C4-2B (cell line): ENCODE measurements around the gene CLIC1.
A peak's percentile ranks its signal among the peaks of the same experiment; 100 is the strongest.

Experiments
- H3K27ac ChIP-seq: fragments of 450-650 bp; 2 replicates; pipeline ENCODE4 v1.5.1; 2017
- ZFX ChIP-seq: fragments of 450-650 bp; IDR thresholded peaks from 2 replicates; pipeline ENCODE4 v1.6.1; 2017
- TF ChIP-seq, protein P1 (sequence below): fragments of 450-650 bp; conservative IDR thresholded peaks from 2 replicates; pipeline ENCODE4 v1.5.1; 2017; ENCODE audit warnings: mild to moderate bottlenecking

CLIC1 gene

DNA sequence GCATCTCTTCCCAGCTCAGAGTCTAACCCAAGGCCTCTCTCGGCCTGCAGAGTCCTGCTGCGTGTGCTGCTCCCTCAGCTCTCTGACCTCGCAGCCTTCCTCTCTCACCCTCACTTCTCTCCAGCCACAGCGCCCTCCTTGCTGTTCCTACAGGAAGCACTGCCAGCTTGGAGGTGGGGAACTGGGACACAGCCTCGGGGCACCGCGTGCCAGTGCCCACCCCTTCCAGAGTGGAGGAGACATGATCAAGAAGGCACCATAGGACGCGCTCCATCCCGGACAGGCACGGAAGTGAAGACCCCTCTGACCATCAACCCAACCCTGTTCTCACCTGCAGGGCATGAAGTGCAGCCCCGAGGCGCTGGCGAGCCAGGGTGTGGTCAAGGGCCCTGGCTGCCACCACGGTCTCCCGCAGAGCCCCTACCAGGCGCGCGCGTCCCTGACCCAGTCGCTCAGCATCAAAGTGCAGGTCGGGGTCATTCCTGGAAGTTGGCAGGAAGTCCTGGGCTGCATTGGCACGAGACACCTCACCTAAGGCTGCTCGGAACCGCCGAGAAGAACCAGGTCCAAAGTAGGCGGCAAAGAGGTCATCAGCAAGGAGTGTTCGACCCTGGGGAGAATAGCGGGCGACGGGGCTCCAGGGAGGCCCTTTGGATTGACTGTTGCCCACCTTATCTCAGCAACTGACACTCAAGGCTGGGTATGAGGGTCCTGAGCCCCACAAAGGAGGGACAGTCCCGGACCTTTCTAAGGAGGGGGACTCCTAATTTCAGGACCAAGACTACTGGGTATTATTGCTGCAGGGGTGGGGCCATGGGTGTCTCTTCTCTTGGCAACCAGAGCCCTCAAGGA, 39.5 kb upstream of the CLIC1 start:
- no peak overlapping the region for H3K27ac ChIP-seq
- TF ChIP-seq, protein P1, sequence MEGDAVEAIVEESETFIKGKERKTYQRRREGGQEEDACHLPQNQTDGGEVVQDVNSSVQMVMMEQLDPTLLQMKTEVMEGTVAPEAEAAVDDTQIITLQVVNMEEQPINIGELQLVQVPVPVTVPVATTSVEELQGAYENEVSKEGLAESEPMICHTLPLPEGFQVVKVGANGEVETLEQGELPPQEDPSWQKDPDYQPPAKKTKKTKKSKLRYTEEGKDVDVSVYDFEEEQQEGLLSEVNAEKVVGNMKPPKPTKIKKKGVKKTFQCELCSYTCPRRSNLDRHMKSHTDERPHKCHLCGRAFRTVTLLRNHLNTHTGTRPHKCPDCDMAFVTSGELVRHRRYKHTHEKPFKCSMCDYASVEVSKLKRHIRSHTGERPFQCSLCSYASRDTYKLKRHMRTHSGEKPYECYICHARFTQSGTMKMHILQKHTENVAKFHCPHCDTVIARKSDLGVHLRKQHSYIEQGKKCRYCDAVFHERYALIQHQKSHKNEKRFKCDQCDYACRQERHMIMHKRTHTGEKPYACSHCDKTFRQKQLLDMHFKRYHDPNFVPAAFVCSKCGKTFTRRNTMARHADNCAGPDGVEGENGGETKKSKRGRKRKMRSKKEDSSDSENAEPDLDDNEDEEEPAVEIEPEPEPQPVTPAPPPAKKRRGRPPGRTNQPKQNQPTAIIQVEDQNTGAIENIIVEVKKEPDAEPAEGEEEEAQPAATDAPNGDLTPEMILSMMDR = no peak
- TF ChIP-seq ZFX = no peak

DNA sequence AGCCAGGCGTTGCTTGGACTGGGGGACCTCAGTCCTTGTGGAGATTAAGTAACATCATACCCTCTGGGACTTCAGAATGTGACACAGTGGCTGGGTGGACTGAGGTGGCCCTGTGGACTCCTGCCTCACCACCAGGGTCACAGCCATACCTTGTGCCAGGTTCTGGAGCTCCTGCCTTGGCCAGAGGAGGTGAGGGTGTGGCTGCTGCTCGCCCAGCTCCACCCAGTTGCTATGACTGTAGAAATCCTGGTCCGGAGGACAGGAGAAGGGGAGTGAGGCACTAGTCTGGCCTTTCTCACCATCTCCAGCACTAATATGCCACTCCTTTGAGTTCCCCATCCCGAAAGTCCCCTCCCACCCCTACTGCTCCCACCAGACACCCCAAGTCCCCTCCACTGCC, 38.9 kb upstream of the CLIC1 start:
- TF ChIP-seq, protein P1 = no peak
- no peak for TF ChIP-seq ZFX
- H3K27ac ChIP-seq = no peak overlapping the region

- TF ChIP-seq, protein P1 = no peak
- no peak for TF ChIP-seq ZFX
- no peak overlapping the region for H3K27ac ChIP-seq
Observed at GRCh38 chr6:31771992-31772358, 35.6 kb upstream of the CLIC1 start.

DNA sequence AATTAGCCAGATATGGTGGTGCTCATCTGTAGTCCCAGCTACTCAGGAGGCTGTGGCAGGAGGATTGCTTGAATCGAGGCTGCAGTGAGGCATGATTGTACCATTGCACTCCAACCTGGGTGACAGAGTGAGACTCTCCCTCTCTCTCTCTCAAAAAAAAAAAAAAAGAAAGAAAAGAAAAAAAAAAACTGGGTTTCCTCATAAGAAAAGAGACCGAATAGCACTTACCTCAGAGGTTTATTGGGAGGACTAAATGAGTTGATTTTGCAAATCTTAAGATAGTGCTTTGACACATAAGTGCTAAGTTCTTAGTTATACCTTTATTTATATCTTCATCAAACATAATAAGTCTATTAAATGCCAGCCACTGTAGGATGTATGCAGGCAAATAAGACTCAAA, 34.5 kb upstream of the CLIC1 start:
- no peak for TF ChIP-seq ZFX
- TF ChIP-seq, protein P1 = no peak
- H3K27ac ChIP-seq = no peak overlapping the region

DNA sequence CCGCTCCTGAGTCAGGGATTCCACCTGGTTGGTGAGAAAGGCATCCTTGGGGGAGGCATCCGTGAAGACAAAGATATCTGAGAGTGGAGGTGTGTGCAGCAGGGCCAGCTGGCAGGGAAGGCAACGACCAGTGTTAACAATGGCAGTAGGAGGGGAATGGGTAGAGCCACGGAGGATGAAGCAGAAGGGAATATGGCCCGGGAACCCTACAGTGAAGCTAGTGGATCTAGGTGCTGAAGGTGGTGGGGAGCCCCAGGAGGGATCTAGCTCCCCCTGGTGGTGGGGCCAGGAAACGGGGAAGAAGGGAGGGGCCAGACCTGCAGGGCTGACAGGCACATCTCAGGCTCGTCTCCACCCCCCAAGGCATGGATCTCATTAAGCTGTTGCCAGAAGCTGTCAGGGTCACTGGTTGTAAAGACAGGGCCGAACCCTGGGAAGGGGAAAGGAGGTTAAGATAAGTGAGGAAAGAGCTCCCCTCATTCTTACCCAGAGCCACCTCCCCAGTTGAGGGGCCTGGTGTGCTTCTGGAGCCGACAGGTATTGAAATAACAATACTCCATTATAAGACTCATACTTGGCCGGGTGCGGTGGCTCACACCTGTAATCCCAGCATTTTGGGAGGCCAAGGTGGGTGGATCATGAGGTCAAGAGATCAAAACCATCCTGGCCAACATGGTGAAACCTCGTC, 33.5 kb upstream of the CLIC1 start:
- no peak for TF ChIP-seq ZFX
- TF ChIP-seq, protein P1 = peak; percentile 96
- no peak overlapping the region for H3K27ac ChIP-seq

- TF ChIP-seq ZFX = no peak
- TF ChIP-seq, protein P1 = no peak
- no peak overlapping the region for H3K27ac ChIP-seq
Observed at GRCh38 chr6:31768363-31769257, 32.3 kb upstream of the CLIC1 start.
